HL-60 (cell line): ENCODE data around the gene NRXN3.

ENCODE experiments used
- CTCF ChIP-seq: IDR thresholded peaks from one replicate; pipeline ENCODE4 v1.5.1; 2011; ENCODE audit warnings: low read length, control low read depth, inconsistent platforms; ENCODE audit not compliant: insufficient read depth
- POLR2AphosphoS5 ChIP-seq: IDR thresholded peaks from 2 replicates; pipeline ENCODE4 v1.6.1; 2012; ENCODE audit warnings: low read depth
- REST ChIP-seq: IDR thresholded peaks from 2 replicates; pipeline ENCODE4 v1.6.1; 2012; ENCODE audit warnings: low read depth; ENCODE audit not compliant: insufficient replicate concordance
- SPI1 ChIP-seq: IDR thresholded peaks from 2 replicates; pipeline ENCODE4 v1.6.1; 2012; ENCODE audit warnings: low read depth, mild to moderate bottlenecking, borderline replicate concordance

- no peak for TF ChIP-seq SPI1
- no peak for TF ChIP-seq CTCF
- TF ChIP-seq REST: no peak
- TF ChIP-seq POLR2AphosphoS5: no peak
Measured at GRCh38 chr14:78857974-78858373, 687.8 kb downstream of the NRXN3 start.
